OCI-LY7 (cell line): ENCODE data around the gene GDI1. TPM values are rescaled to one million over a fixed set of nuclear protein-coding genes. Genes with fewer than 3 reads are reported as not detected.
A peak's percentile ranks its signal among the peaks of the same experiment; 100 is the strongest.

ENCODE experiments used
- BruUV-seq: library from RNA; stranded (reverse); fragments of 400-500 nt; replicated peaks from 2 replicates; lab custom pipeline; 2021; lab: Mats Ljungman, UMichigan
- CTCF ChIA-PET: fragments of 300-600 bp; sonication (Branson Sonifier 250); formaldehyde crosslinking; loops from one replicate; lab custom pipeline; 2022; ENCODE audit warnings: antibody characterized with exemption; ENCODE audit not compliant: unreplicated experiment; lab: Charles Lee
- POLR2A ChIA-PET: fragments of 300-600 bp; sonication (Branson Sonifier 250); formaldehyde crosslinking; loops from one replicate; lab custom pipeline; 2022; ENCODE audit warnings: antibody characterized with exemption; lab: Charles Lee
- DNase-seq: peaks from one replicate; pipeline ENCODE4 v3.0.0-alpha.2; 2015; ENCODE audit warnings: low spot score
- H2AFZ ChIP-seq: fragments of 200-600 bp; sonication (generic), shearing (Covaris generic); 2 replicates; pipeline ENCODE4 v1.6.1; 2014; ENCODE audit warnings: mild to moderate bottlenecking, antibody characterized with exemption, low read length, moderate library complexity
- H3K27ac ChIP-seq: fragments of 200-600 bp; sonication (generic); 2 replicates; pipeline ENCODE4 v1.5.1; 2014; ENCODE audit warnings: mixed run types, low read depth, mild to moderate bottlenecking, moderate library complexity, low read length, inconsistent platforms; ENCODE audit not compliant: poor library complexity, severe bottlenecking
- H3K36me3 ChIP-seq: fragments of 200-600 bp; sonication (generic); 2 replicates; pipeline ENCODE4 v1.6.1; 2014; ENCODE audit warnings: mild to moderate bottlenecking, antibody characterized with exemption, low read length, moderate library complexity, mixed read lengths; ENCODE audit not compliant: insufficient read depth
- H3K4me1 ChIP-seq: fragments of 200-600 bp; sonication (generic); 2 replicates; pipeline ENCODE4 v1.5.1; 2014; ENCODE audit warnings: mild to moderate bottlenecking, low read length; ENCODE audit not compliant: insufficient read depth, poor library complexity, severe bottlenecking
- H3K4me2 ChIP-seq: fragments of 200-600 bp; sonication (generic); 2 replicates; pipeline ENCODE4 v1.6.1; 2014; ENCODE audit warnings: mild to moderate bottlenecking, low read length
- H3K4me3 ChIP-seq: fragments of 200-600 bp; sonication (generic); 2 replicates; pipeline ENCODE4 v1.5.1; 2014; ENCODE audit warnings: mild to moderate bottlenecking, low read depth, low read length; ENCODE audit not compliant: poor library complexity, severe bottlenecking
- H3K79me2 ChIP-seq: fragments of 200-600 bp; sonication (generic); 2 replicates; pipeline ENCODE4 v1.6.1; 2016; ENCODE audit warnings: low read depth, mild to moderate bottlenecking, low read length, moderate library complexity, mixed read lengths; ENCODE audit not compliant: insufficient read depth
- H3K9me2 ChIP-seq: fragments of 200-600 bp; sonication (generic); 2 replicates; pipeline ENCODE4 v1.6.1; 2016; ENCODE audit warnings: mild to moderate bottlenecking, low read length, mixed read lengths; ENCODE audit not compliant: insufficient read depth
- H3K9me3 ChIP-seq: fragments of 200-600 bp; sonication (generic); 2 replicates; pipeline ENCODE4 v1.6.1; 2014; ENCODE audit warnings: mild to moderate bottlenecking, mixed run types, low read length, mixed read lengths
- H4K20me1 ChIP-seq: fragments of 200-600 bp; sonication (generic); 2 replicates; pipeline ENCODE4 v1.6.1; 2014; ENCODE audit warnings: mild to moderate bottlenecking, antibody characterized with exemption, low read length, moderate library complexity, mixed read lengths; ENCODE audit not compliant: insufficient read depth
- EZH2phosphoT487 ChIP-seq: fragments of 200-600 bp; sonication (generic); IDR thresholded peaks from 2 replicates; pipeline ENCODE4 v1.6.1; 2018; ENCODE audit warnings: low read depth, borderline replicate concordance, mild to moderate bottlenecking, mixed run types, antibody characterized with exemption, low read length, moderate library complexity, mixed read lengths
- intact Hi-C: fragments of 100-400 bp; cut with micrococcal nuclease; formaldehyde crosslinking; loops from one replicate; pipeline ENCODE4 v1.10.0; 2022; ENCODE audit not compliant: unreplicated experiment
- total RNA-seq, 2 experiments: library from RNA; depleted of rRNA in 1 of 2; stranded (reverse); fragments of >200 nt in 1 of 2; shearing (Covaris generic) in 1 of 2; gene quantifications; 2 replicates each; pipeline ENCODE4 v1.2.3, GENCODE V29; 2014 to 2022
- TF ChIP-seq, protein P1 (sequence below): fragments of 200-600 bp; sonication (generic); conservative IDR thresholded peaks from 2 replicates; pipeline ENCODE4 v1.5.1; 2014; ENCODE audit warnings: mild to moderate bottlenecking, antibody characterized with exemption, low read length, moderate library complexity, mixed read lengths

Gene GDI1
- total RNA-seq, 2 experiments from 2014 or later = 76.6 to 103 TPM

DNA sequence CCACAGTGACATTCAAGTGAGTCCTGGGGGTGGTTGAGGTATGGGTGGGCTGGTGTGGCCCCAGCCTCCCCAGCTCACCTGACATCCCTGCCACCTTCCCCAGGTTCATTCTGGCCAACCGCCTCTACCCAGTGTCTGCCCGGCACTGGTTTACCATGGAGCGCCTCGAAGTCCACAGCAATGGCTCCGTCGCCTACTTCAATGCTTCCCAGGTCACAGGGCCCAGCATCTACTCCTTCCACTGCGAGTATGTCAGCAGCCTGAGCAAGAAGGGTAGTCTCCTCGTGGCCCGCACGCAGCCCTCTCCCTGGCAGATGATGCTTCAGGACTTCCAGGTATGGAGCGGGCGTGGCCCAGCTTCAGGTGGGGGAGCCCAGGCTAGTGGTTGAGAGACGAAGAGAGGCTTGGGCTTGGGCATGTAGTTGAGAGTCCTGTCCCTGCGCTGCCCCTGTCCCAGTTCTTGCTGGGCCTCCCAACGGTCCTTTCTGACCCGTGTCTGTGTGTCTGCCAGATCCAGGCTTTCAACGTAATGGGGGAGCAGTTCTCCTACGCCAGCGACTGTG is 1.7 kb upstream of the GDI1 start:
- TF ChIP-seq EZH2phosphoT487 = no peak
- TF ChIP-seq, protein P1, sequence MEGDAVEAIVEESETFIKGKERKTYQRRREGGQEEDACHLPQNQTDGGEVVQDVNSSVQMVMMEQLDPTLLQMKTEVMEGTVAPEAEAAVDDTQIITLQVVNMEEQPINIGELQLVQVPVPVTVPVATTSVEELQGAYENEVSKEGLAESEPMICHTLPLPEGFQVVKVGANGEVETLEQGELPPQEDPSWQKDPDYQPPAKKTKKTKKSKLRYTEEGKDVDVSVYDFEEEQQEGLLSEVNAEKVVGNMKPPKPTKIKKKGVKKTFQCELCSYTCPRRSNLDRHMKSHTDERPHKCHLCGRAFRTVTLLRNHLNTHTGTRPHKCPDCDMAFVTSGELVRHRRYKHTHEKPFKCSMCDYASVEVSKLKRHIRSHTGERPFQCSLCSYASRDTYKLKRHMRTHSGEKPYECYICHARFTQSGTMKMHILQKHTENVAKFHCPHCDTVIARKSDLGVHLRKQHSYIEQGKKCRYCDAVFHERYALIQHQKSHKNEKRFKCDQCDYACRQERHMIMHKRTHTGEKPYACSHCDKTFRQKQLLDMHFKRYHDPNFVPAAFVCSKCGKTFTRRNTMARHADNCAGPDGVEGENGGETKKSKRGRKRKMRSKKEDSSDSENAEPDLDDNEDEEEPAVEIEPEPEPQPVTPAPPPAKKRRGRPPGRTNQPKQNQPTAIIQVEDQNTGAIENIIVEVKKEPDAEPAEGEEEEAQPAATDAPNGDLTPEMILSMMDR = no peak
- no TSS peak for BruUV-seq
- intact Hi-C loops = no loop called here
- no peak overlapping the region for H2AFZ ChIP-seq
- POLR2A ChIA-PET = interaction anchor here (0.6 kb wide), 1 partner anchor 64 kb away, joined by 4 read pairs; no protein-coding TSS in a partner anchor
- H3K27ac ChIP-seq = no peak overlapping the region
- H3K4me1 ChIP-seq = peaks cover 15% of the 10 kb centered on the region
- no peaks in the 10 kb centered on the region for H3K9me3 ChIP-seq
- CTCF ChIA-PET = no interaction called here
- no peak overlapping the region for H3K4me2 ChIP-seq
- no peak overlapping the region for H3K4me3 ChIP-seq
- H3K9me2 ChIP-seq = no peaks in the 10 kb centered on the region
- DNase-seq = no peak
- H4K20me1 ChIP-seq = no peaks in the 10 kb centered on the region
- peaks cover 17% of the 10 kb centered on the region for H3K79me2 ChIP-seq
- peaks cover 23% of the 10 kb centered on the region; the same call in 1 of the 2 replicates for H3K36me3 ChIP-seq

DNA sequence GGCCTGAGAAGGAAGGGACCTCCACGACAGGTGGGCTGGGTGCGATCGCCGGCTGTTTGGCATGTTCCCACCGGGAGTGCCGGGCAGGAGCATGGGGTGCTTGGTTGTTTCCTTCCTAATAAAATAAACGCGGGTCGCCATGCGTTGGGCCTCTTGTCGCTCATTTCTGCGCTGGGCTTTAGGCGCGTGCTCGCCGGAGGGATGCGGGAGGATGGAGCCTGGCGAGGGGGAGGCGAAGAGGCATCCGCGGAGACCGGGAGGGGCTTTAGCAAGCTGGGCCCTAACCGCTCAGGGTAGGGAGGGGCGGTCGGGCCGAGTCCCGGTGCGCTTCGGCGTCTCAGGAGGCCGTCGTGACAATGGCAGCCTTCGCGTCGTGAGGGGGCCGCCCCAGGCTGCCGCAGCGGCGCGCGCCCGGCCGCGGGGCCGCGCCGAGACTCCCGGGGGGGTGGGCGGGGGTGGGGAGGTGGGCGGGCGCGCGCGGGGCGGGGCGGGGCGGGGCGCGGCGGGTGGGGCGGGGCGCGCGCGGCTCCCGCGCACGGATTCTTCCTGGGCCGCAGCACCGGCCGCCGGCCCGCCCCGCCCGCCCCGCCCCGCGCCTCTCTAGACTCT is 476 bp upstream of the GDI1 start:
- ChIA-PET CTCF (no interaction called here), POLR2A (no interaction called here)
- peaks cover 15% of the 10 kb centered on the region for H3K4me1 ChIP-seq
- peak overlapping the region; percentile 54; the same call in 1 of the 2 replicates for H2AFZ ChIP-seq
- peak overlapping the region; percentile 61 for H3K4me2 ChIP-seq
- peak overlapping the region; percentile 83 for H3K4me3 ChIP-seq
- peaks cover 17% of the 10 kb centered on the region for H3K79me2 ChIP-seq
- no peaks in the 10 kb centered on the region for H3K9me3 ChIP-seq
- no TSS peak for BruUV-seq
- no peak for TF ChIP-seq EZH2phosphoT487
- TF ChIP-seq, protein P1 = no peak
- no peaks in the 10 kb centered on the region for H4K20me1 ChIP-seq
- intact Hi-C loops = loop anchor here (1.0 kb wide), 1 partner anchor 24 kb away; no protein-coding TSS in a partner anchor
- DNase-seq = peak; percentile 67
- H3K9me2 ChIP-seq = no peaks in the 10 kb centered on the region
- H3K36me3 ChIP-seq = peaks cover 33% of the 10 kb centered on the region; the same call in 1 of the 2 replicates
- no peak overlapping the region for H3K27ac ChIP-seq
